HCT116 (cell line): ENCODE results near the gene ARTN. TPM values are rescaled to one million over a fixed set of nuclear protein-coding genes. Genes with fewer than 3 reads are reported as not detected.

Experiments used
- ATAC-seq: fragments of 200-7000 bp; cut with Tn5 transposase; 2 replicates; pipeline ENCODE4 v1.9.1; 2020; ENCODE audit warnings: mild to moderate bottlenecking, moderate library complexity
- BruUV-seq: library from RNA; stranded (reverse); fragments of 400-500 nt; replicated peaks from 2 replicates; lab custom pipeline; 2021; lab: Mats Ljungman, UMichigan
- CTCF ChIA-PET: fragments of 300-600 bp; sonication (Branson Sonifier 250); formaldehyde crosslinking; loops from one replicate; lab custom pipeline; 2021; ENCODE audit warnings: antibody characterized with exemption; lab: Charles Lee
- POLR2A ChIA-PET: fragments of 300-600, 350-600 bp; sonication (Branson Sonifier 250); formaldehyde crosslinking; loops from one replicate; lab custom pipeline; 2021; ENCODE audit warnings: antibody characterized with exemption; lab: Charles Lee
- RAD21 ChIA-PET, 2 experiments: fragments of 300-600 bp; sonication (Branson Sonifier 250); formaldehyde crosslinking; loops; one replicate each; lab custom pipeline; 2023; ENCODE audit warnings: low total read pairs in 2 of 2; ENCODE audit not compliant: uncharacterized antibody in 2 of 2, unreplicated experiment in 2 of 2, low non-redundant PET in 1 of 2; lab: Charles Lee
- DNase-seq: peaks from one replicate; pipeline ENCODE4 v3.0.0-alpha.2; 2010; ENCODE audit warnings: low read depth, low spot score
- H2AFZ ChIP-seq: fragments of 200-600 bp; shearing (Covaris generic), sonication (generic); 2 replicates; pipeline ENCODE4 v1.6.1; 2017; ENCODE audit warnings: low read depth, mixed run types, mixed read lengths, antibody characterized with exemption, low read length; ENCODE audit not compliant: poor library complexity, severe bottlenecking
- H3K27ac ChIP-seq: 2 replicates; pipeline ENCODE4 v1.5.1; 2012; ENCODE audit warnings: low read depth, low read length
- H3K27me3 ChIP-seq: fragments of 200-600 bp; sonication (generic); 2 replicates; pipeline ENCODE4 v1.6.1; 2016; ENCODE audit warnings: mixed run types, low read length, mixed read lengths; ENCODE audit not compliant: insufficient read depth
- H3K36me3 ChIP-seq, 2 experiments: fragments of 200-500 bp in 1 of 2; fragments of 200-600 bp in 1 of 2; sonication (Bioruptor generic) in 1 of 2; sonication (generic) in 1 of 2; 2 replicates each; pipeline versions ENCODE4 v1.5.1 to v1.6.1; 2014 to 2016; ENCODE audit warnings: low read length in 2 of 2, inconsistent platforms in 1 of 2, mixed read lengths in 1 of 2, mixed run types in 1 of 2; ENCODE audit not compliant: insufficient read depth in 2 of 2, control insufficient read depth in 1 of 2
- H3K4me1 ChIP-seq, 2 experiments: fragments of 200-600 bp in 1 of 2; sonication (generic) in 1 of 2; 2 replicates each; pipeline versions ENCODE4 v1.5.1 to v1.6.1; 2012 to 2017; ENCODE audit warnings: low read length in 2 of 2, inconsistent platforms in 1 of 2, mild to moderate bottlenecking in 1 of 2, mixed read lengths in 1 of 2, mixed run types in 1 of 2, moderate library complexity in 1 of 2; ENCODE audit not compliant: insufficient read depth in 2 of 2, control insufficient read depth in 1 of 2
- H3K4me2 ChIP-seq: fragments of 200-600 bp; sonication (generic); 2 replicates; pipeline ENCODE4 v1.6.1; 2017; ENCODE audit warnings: mixed run types, low read length, mixed read lengths
- H3K4me3 ChIP-seq, 2 experiments: fragments of 200-600 bp in 1 of 2; sonication (generic) in 1 of 2; replicated peaks in 1 of 2; 2 replicates each; pipeline ENCODE4 v1.5.1; 2011 to 2016; ENCODE audit warnings: low read length in 2 of 2, control low read depth in 1 of 2, low read depth in 1 of 2, mild to moderate bottlenecking in 1 of 2, mixed read lengths in 1 of 2, mixed run types in 1 of 2
- H3K79me2 ChIP-seq: fragments of 200-600 bp; sonication (generic); 2 replicates; pipeline ENCODE4 v1.6.1; 2017; ENCODE audit warnings: mild to moderate bottlenecking, mixed run types, low read length, moderate library complexity, mixed read lengths; ENCODE audit not compliant: insufficient read depth
- H3K9ac ChIP-seq: fragments of 200-600 bp; sonication (generic); 2 replicates; pipeline ENCODE4 v1.6.1; 2016; ENCODE audit warnings: low read length, mixed read lengths
- H3K9me2 ChIP-seq: fragments of 200-600 bp; sonication (generic), shearing (Covaris generic); 2 replicates; pipeline ENCODE4 v1.6.1; 2017; ENCODE audit warnings: mixed run types, mild to moderate bottlenecking, moderate library complexity; ENCODE audit not compliant: insufficient read depth
- H3K9me3 ChIP-seq, 2 experiments: fragments of 200-500 bp in 1 of 2; fragments of 200-600 bp in 1 of 2; sonication (Bioruptor generic) in 1 of 2; sonication (generic) in 1 of 2; 2 replicates each; pipeline ENCODE4 v1.6.1; 2014 to 2017; ENCODE audit warnings: low read length in 2 of 2, mixed read lengths in 2 of 2, inconsistent platforms in 1 of 2, low read depth in 1 of 2, mild to moderate bottlenecking in 1 of 2, mixed run types in 1 of 2, moderate library complexity in 1 of 2; ENCODE audit not compliant: control insufficient read depth in 1 of 2, insufficient read depth in 1 of 2
- H4K20me1 ChIP-seq: fragments of 200-600 bp; sonication (generic), shearing (Covaris generic); 2 replicates; pipeline ENCODE4 v1.6.1; 2017; ENCODE audit warnings: mixed run types, mild to moderate bottlenecking, moderate library complexity; ENCODE audit not compliant: insufficient read depth
- ATF3 ChIP-seq: IDR thresholded peaks from 2 replicates; pipeline ENCODE4 v1.6.1; 2012
- CBX3 ChIP-seq: IDR thresholded peaks from 2 replicates; pipeline ENCODE4 v1.6.1; 2012; ENCODE audit warnings: low read depth
- EGR1 ChIP-seq: IDR thresholded peaks from 2 replicates; pipeline ENCODE4 v1.6.1; 2012; ENCODE audit warnings: low read depth
- EZH2phosphoT487 ChIP-seq: fragments of 200-600 bp; IDR thresholded peaks from 2 replicates; pipeline ENCODE4 v1.6.1; 2018; ENCODE audit warnings: antibody characterized with exemption, borderline replicate concordance
- JUND ChIP-seq: IDR thresholded peaks from 2 replicates; pipeline ENCODE4 v1.6.1; 2012
- MAX ChIP-seq: IDR thresholded peaks from 2 replicates; pipeline ENCODE4 v1.6.1; 2012
- POLR2A ChIP-seq: IDR thresholded peaks from 2 replicates; pipeline ENCODE4 v1.7.0; 2011; ENCODE audit warnings: borderline replicate concordance; ENCODE audit not compliant: insufficient read depth, insufficient read length; ENCODE audit errors: extremely low read depth
- POLR2AphosphoS5 ChIP-seq: IDR thresholded peaks from 2 replicates; pipeline ENCODE4 v1.6.1; 2011; ENCODE audit warnings: mild to moderate bottlenecking, low read depth, low read length, moderate library complexity
- RAD21 ChIP-seq: IDR thresholded peaks from 2 replicates; pipeline ENCODE4 v1.6.1; 2012; ENCODE audit warnings: low read depth, mild to moderate bottlenecking
- REST ChIP-seq: IDR thresholded peaks from 2 replicates; pipeline ENCODE4 v1.6.1; 2012; ENCODE audit warnings: low read depth
- SIN3A ChIP-seq: IDR thresholded peaks from 2 replicates; pipeline ENCODE4 v1.6.1; 2012; ENCODE audit warnings: low read depth
- SP1 ChIP-seq: IDR thresholded peaks from 2 replicates; pipeline ENCODE4 v1.6.1; 2012; ENCODE audit warnings: low read depth
- ZFX ChIP-seq: fragments of 450-650 bp; IDR thresholded peaks from 2 replicates; pipeline ENCODE4 v1.6.1; 2017
- ZNF274 ChIP-seq: fragments of 200-500 bp; sonication (Bioruptor generic); IDR thresholded peaks from 2 replicates; pipeline ENCODE4 v1.6.1; 2014; ENCODE audit warnings: mild to moderate bottlenecking, low read depth, low read length, inconsistent platforms
- intact Hi-C: fragments of 100-400 bp; cut with micrococcal nuclease; formaldehyde crosslinking; loops from 2 replicates; pipeline ENCODE4 v1.10.0; 2022
- total RNA-seq: library from RNA; stranded (reverse); gene quantifications from one replicate; pipeline ENCODE4 v1.2.1, GENCODE V29; 2021; ENCODE audit not compliant: unreplicated experiment
- TF ChIP-seq, protein P1 (sequence below): IDR thresholded peaks from 2 replicates; pipeline ENCODE4 v1.6.1; 2011; ENCODE audit warnings: mild to moderate bottlenecking, low read length, moderate library complexity; ENCODE audit not compliant: insufficient replicate concordance; ENCODE audit errors: extremely low read depth

ARTN gene
- total RNA-seq, 1 experiment from 2014 or later: 36.4 TPM

- TF ChIP-seq, protein P1, sequence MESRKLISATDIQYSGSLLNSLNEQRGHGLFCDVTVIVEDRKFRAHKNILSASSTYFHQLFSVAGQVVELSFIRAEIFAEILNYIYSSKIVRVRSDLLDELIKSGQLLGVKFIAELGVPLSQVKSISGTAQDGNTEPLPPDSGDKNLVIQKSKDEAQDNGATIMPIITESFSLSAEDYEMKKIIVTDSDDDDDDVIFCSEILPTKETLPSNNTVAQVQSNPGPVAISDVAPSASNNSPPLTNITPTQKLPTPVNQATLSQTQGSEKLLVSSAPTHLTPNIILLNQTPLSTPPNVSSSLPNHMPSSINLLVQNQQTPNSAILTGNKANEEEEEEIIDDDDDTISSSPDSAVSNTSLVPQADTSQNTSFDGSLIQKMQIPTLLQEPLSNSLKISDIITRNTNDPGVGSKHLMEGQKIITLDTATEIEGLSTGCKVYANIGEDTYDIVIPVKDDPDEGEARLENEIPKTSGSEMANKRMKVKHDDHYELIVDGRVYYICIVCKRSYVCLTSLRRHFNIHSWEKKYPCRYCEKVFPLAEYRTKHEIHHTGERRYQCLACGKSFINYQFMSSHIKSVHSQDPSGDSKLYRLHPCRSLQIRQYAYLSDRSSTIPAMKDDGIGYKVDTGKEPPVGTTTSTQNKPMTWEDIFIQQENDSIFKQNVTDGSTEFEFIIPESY: no peak
- no peak for TF ChIP-seq ATF3
Observed at GRCh38 chr1:43893006-43893405, 40.6 kb upstream of the ARTN start (continued).

- no peaks in the 10 kb centered on the region for H3K27me3 ChIP-seq
- POLR2A ChIA-PET: no interaction called here
- no peaks in the 10 kb centered on the region for H3K36me3 ChIP-seq
- H3K4me3 ChIP-seq: no peak overlapping the region
- H3K9me3 ChIP-seq: no peaks in the 10 kb centered on the region
- no peak overlapping the region for H3K4me2 ChIP-seq
- no peak overlapping the region for H3K27ac ChIP-seq
- CTCF ChIA-PET: no interaction called here
- no peaks in the 10 kb centered on the region for H4K20me1 ChIP-seq
- H3K9ac ChIP-seq: no peak overlapping the region
- DNase-seq (no peak), ATAC-seq (no peak)
- RAD21 ChIA-PET: no interaction called here
- H3K4me1 ChIP-seq: peaks cover 0 to 13% of the 10 kb centered on the region in 2 experiments; a peak in 1 of 4 replicates
- TF ChIP-seq EZH2phosphoT487 (no peak), POLR2A (no peak), EGR1 (no peak), REST (no peak), ZFX (no peak), MAX (no peak), ATF3 (no peak), ZNF274 (no peak), POLR2AphosphoS5 (no peak), JUND (no peak), CBX3 (no peak), SP1 (no peak), SIN3A (no peak), RAD21 (no peak)
- TF ChIP-seq, protein P1: no peak
- intact Hi-C loops: no loop called here
- H2AFZ ChIP-seq: no peak overlapping the region
- BruUV-seq: no TSS peak
- H3K79me2 ChIP-seq: no peaks in the 10 kb centered on the region
- H3K9me2 ChIP-seq: no peaks in the 10 kb centered on the region
Observed at GRCh38 chr1:43898981-43899380, 34.6 kb upstream of the ARTN start.
